ENCODE data around the gene LRRC70. TPM values are rescaled to one million over a fixed set of nuclear protein-coding genes. Genes with fewer than 3 reads are reported as not detected.

LRRC70 gene
- total RNA-seq, 1 donor from 2014 or later = 0.64 TPM

GRCh38 chr5:62555930-62556329 lies 22.7 kb upstream of the LRRC70 start:
- no peak overlapping the region for H3K4me2 ChIP-seq (ENCODE audit: low read length)
- Mint-ChIP-seq H3K36me3 (ENCODE audit: low read depth, unreplicated experiment) (peaks cover 2% of the 10 kb centered on the region), H3K9me3 (ENCODE audit: unreplicated experiment) (no peaks in the 10 kb centered on the region), H3K27me3 (ENCODE audit: low read depth, unreplicated experiment) (no peaks in the 10 kb centered on the region), H3K27ac (ENCODE audit: unreplicated experiment) (no peak overlapping the region), H3K4me1 (ENCODE audit: low read depth, unreplicated experiment) (no peaks in the 10 kb centered on the region), H3K4me3 (ENCODE audit: unreplicated experiment) (no peak overlapping the region)
- DNase-seq (ENCODE audit: low read depth) (no peak), FAIRE-seq (no peak)
- no peaks in the 10 kb centered on the region for H3K9me3 ChIP-seq (ENCODE audit: insufficient read depth, low read depth, low read length)
- H3K4me3 ChIP-seq (ENCODE audit: insufficient read depth, low read depth, low read length) = no peak overlapping the region
- H3K79me2 ChIP-seq (ENCODE audit: insufficient read depth, low read length) = no peaks in the 10 kb centered on the region
- H3K36me3 ChIP-seq (ENCODE audit: insufficient read depth, low read length) = no peaks in the 10 kb centered on the region
- no peak overlapping the region for H3K27ac ChIP-seq (ENCODE audit: low read depth, low read length)
- TF ChIP-seq CTCF (IDR thresholded peaks at IDR 0.05; ENCODE audit: insufficient read depth, low read depth, low read length) = no peak
- TF ChIP-seq EZH2 (IDR thresholded peaks at IDR 0.05; ENCODE audit: insufficient read depth, low read length) = no peak
- no peak overlapping the region for H3K9ac ChIP-seq (ENCODE audit: low read length)
- H2AFZ ChIP-seq (ENCODE audit: low read depth, low read length) = no peak overlapping the region
- H3K4me1 ChIP-seq (ENCODE audit: insufficient read depth, low read length) = no peaks in the 10 kb centered on the region
- no peaks in the 10 kb centered on the region for H3K27me3 ChIP-seq (ENCODE audit: insufficient read depth, low read length)
- no peaks in the 10 kb centered on the region for H4K20me1 ChIP-seq (ENCODE audit: insufficient read depth, low read length)

- DNase-seq (ENCODE audit: low read depth) = no peak
- FAIRE-seq = no peak
- Mint-ChIP-seq H3K4me1 (ENCODE audit: low read depth, unreplicated experiment) (no peaks in the 10 kb centered on the region), H3K4me3 (ENCODE audit: unreplicated experiment) (no peak overlapping the region), H3K9me3 (ENCODE audit: unreplicated experiment) (no peaks in the 10 kb centered on the region), H3K27me3 (ENCODE audit: low read depth, unreplicated experiment) (no peaks in the 10 kb centered on the region), H3K27ac (ENCODE audit: unreplicated experiment) (no peak overlapping the region), H3K36me3 (ENCODE audit: low read depth, unreplicated experiment) (peaks cover 4% of the 10 kb centered on the region)
- no peak for TF ChIP-seq CTCF (IDR thresholded peaks at IDR 0.05; ENCODE audit: insufficient read depth, low read depth, low read length)
- TF ChIP-seq EZH2 (IDR thresholded peaks at IDR 0.05; ENCODE audit: insufficient read depth, low read length) = no peak
- Histone ChIP-seq H3K27me3 (ENCODE audit: insufficient read depth, low read length) (no peaks in the 10 kb centered on the region), H3K79me2 (ENCODE audit: insufficient read depth, low read length) (no peaks in the 10 kb centered on the region), H3K4me3 (ENCODE audit: insufficient read depth, low read depth, low read length) (no peak overlapping the region), H3K4me2 (ENCODE audit: low read length) (no peak overlapping the region), H3K36me3 (ENCODE audit: insufficient read depth, low read length) (peaks cover 3% of the 10 kb centered on the region), H3K9me3 (ENCODE audit: insufficient read depth, low read depth, low read length) (no peaks in the 10 kb centered on the region), H3K9ac (ENCODE audit: low read length) (no peak overlapping the region), H3K27ac (ENCODE audit: low read depth, low read length) (no peak overlapping the region), H4K20me1 (ENCODE audit: insufficient read depth, low read length) (no peaks in the 10 kb centered on the region), H2AFZ (ENCODE audit: low read depth, low read length) (no peak overlapping the region), H3K4me1 (ENCODE audit: insufficient read depth, low read length) (no peaks in the 10 kb centered on the region)
Observed at GRCh38 chr5:62558941-62559340, 19.7 kb upstream of the LRRC70 start.

GRCh38 chr5:62560786-62561185 lies 17.8 kb upstream of the LRRC70 start:
- H3K4me1 Mint-ChIP-seq (ENCODE audit: low read depth, unreplicated experiment) = no peaks in the 10 kb centered on the region
- no peak overlapping the region for H3K4me2 ChIP-seq (ENCODE audit: low read length)
- no peak overlapping the region for H3K9ac ChIP-seq (ENCODE audit: low read length)
- peaks cover under 1% of the 10 kb centered on the region for H3K9me3 Mint-ChIP-seq (ENCODE audit: unreplicated experiment)
- no peak overlapping the region for H3K4me3 ChIP-seq (ENCODE audit: insufficient read depth, low read depth, low read length)
- TF ChIP-seq EZH2 (IDR thresholded peaks at IDR 0.05; ENCODE audit: insufficient read depth, low read length) (no peak), CTCF (IDR thresholded peaks at IDR 0.05; ENCODE audit: insufficient read depth, low read depth, low read length) (no peak)
- FAIRE-seq = no peak
- no peaks in the 10 kb centered on the region for H3K79me2 ChIP-seq (ENCODE audit: insufficient read depth, low read length)
- no peak overlapping the region for H2AFZ ChIP-seq (ENCODE audit: low read depth, low read length)
- peaks cover 8% of the 10 kb centered on the region for H3K36me3 Mint-ChIP-seq (ENCODE audit: low read depth, unreplicated experiment)
- no peaks in the 10 kb centered on the region for H3K27me3 ChIP-seq (ENCODE audit: insufficient read depth, low read length)
- peaks cover 6% of the 10 kb centered on the region for H3K36me3 ChIP-seq (ENCODE audit: insufficient read depth, low read length)
- no peaks in the 10 kb centered on the region for H3K4me1 ChIP-seq (ENCODE audit: insufficient read depth, low read length)
- no peak overlapping the region for H3K27ac ChIP-seq (ENCODE audit: low read depth, low read length)
- no peak overlapping the region for H3K27ac Mint-ChIP-seq (ENCODE audit: unreplicated experiment)
- no peaks in the 10 kb centered on the region for H4K20me1 ChIP-seq (ENCODE audit: insufficient read depth, low read length)
- DNase-seq (ENCODE audit: low read depth) = peak; percentile 13
- no peaks in the 10 kb centered on the region for H3K9me3 ChIP-seq (ENCODE audit: insufficient read depth, low read depth, low read length)
- H3K4me3 Mint-ChIP-seq (ENCODE audit: unreplicated experiment) = no peak overlapping the region
- no peaks in the 10 kb centered on the region for H3K27me3 Mint-ChIP-seq (ENCODE audit: low read depth, unreplicated experiment)
